Stimulated activated CD8-positive, alpha-beta memory T cell treated with anti-CD3 and anti-CD28 coated beads, Interleukin-4, amount 100 ng/mL, for 1 hour (primary cell): Measurements from ENCODE around the gene PCID2.

ENCODE experiments used
- DNase-seq, 2 donors: peaks; one replicate each; pipeline ENCODE4 v3.0.0-alpha.2; 2020; ENCODE audit warnings: low read depth in 2 of 2, low spot score in 1 of 2

PCID2 gene

DNA sequence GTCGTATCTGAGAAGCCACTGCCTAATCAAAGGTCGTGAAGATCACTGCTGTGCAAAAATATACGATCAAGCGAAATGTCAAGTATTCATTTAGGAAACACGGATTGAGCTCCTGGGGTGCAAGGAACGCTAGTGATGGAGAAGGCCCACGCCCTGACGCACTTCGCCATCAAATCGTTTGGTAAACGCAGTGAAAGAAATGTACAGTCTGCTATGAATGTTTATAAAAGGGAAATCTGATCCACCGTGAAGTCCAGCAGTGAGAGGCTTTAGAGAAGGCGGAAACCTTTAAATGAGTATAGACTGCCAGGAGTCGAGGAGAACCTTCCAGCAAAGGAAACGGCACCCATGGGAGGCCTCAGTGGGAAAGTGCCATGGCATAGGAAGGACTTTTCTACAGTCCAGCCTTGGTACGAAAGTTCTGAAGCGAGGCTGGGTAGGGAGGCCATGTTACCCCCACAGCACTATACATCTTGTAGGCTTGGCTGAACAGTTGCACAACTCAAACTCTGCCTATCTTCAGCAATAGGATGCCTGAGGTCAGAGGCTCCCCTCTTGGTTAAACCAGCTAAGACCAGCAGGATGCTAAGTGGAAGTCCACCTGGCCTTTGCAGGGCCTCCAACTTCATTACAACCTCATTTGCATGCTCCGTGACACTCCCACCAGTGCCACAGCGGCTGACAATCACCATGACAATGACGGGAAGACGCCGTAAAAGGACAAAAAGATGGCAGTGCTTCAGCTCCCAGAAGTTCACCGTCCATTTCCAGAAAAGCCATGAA is 20.4 kb downstream of the PCID2 start:
- no peak for DNase-seq

- DNase-seq, result no peak
Observed at GRCh38 chr13:113187263-113187669, 21.2 kb downstream of the PCID2 start.

GRCh38 chr13:113186061-113186900 is 22.2 kb downstream of the PCID2 start:
- no peak for DNase-seq

GRCh38 chr13:113184568-113185440 is 23.7 kb downstream of the PCID2 start:
- DNase-seq, result no peak

- no peak for DNase-seq
Observed at GRCh38 chr13:113183450-113184129, 24.9 kb downstream of the PCID2 start.

- no peak for DNase-seq
Observed at GRCh38 chr13:113182046-113182445, 26.4 kb downstream of the PCID2 start.

GRCh38 chr13:113179374-113180230 is 28.9 kb downstream of the PCID2 start:
- DNase-seq, result no peak

DNA sequence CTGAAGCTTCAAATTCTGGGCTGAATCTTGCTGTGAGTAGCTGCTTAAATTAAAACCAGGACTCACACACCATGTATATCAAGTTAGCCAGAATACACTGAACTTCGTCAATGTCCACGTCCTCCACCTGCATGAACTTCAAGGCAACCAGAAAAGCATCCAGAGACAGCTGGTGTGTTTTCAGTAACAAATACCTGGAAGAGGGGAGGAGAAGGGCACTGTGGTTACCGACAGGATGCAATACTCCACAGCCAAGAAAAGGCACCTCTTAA is 29.6 kb downstream of the PCID2 start:
- no peak for DNase-seq

DNA sequence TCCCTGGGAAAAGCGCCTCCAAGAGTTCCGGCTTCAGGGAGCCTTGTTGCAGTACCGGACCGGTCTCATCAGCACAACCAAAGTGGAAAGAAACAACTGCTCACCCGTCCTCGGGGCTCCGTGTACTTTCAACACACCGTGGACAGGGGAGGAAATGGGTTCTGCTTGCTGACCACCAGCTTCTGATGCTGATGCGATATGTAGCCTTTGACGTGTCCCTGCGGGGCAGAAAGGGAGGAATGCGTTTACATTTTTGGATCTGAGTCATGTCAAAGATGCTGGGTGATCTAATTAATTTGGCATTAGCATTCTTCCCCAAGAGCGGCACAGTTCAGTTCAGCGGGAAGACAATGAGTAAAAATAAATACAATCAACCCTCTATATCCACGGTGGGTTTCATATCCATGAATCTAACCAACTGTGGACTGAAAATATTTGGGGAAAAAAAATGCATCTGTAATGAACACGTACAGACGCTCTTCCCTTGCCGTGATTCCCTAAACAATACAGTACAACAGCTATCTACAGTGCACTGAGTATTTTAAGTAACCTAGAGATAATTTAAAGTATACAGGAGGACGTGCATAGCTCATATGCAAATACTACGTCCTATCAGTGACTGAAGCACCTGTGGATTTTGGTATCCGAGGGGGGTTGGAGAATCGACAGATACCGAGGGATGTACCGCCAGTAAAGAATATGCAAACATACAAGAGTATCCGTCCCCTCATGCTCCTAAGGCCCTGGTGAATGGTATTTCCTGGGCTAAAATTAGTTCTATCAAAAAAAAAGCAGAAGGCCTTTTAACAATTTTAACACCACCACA is 30.2 kb downstream of the PCID2 start:
- no peak for DNase-seq

DNA sequence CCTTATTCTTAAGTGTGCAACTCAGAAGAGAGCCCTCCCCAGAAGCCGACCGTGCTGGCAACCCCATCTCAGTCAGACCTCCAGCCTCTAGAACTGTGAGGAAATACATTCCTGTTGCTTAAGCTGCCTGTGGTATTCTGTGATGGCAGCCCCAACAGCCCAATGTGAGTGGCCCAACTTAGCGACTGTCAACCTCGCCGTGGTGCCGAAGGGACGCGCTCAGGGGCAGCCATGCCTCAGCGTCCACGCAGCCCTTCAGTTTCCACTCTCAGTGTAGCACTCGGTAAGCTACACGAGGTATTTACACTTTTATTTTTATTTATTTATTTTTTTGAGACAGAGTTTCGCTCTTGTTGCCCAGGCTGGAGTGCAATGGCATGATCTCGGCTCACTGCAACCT is 31.6 kb downstream of the PCID2 start:
- DNase-seq, result no peak

DNA sequence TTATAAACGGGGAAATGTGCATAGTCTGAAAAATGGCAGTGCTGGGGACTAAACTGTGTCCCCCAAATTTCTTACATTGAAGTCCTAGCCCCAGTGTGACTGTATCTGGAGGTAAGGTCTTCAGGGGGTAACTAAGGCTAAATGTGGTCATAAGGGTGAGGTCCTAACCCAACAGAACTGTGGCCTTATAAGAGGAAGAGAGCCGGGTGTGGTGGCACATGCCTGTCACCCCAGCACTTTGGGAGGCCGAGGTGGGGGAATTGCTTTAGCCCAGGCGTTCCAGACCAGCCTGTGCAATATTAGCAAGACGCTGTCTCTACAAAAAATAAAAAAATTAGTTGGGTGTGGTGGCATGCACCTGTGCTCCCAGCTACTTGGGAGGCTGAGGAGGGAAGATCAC is 32.2 kb downstream of the PCID2 start:
- DNase-seq, result peak in 1 of 2 donors; percentile 42

GRCh38 chr13:113172419-113172926 is 36.0 kb downstream of the PCID2 start:
- no peak for DNase-seq

DNA sequence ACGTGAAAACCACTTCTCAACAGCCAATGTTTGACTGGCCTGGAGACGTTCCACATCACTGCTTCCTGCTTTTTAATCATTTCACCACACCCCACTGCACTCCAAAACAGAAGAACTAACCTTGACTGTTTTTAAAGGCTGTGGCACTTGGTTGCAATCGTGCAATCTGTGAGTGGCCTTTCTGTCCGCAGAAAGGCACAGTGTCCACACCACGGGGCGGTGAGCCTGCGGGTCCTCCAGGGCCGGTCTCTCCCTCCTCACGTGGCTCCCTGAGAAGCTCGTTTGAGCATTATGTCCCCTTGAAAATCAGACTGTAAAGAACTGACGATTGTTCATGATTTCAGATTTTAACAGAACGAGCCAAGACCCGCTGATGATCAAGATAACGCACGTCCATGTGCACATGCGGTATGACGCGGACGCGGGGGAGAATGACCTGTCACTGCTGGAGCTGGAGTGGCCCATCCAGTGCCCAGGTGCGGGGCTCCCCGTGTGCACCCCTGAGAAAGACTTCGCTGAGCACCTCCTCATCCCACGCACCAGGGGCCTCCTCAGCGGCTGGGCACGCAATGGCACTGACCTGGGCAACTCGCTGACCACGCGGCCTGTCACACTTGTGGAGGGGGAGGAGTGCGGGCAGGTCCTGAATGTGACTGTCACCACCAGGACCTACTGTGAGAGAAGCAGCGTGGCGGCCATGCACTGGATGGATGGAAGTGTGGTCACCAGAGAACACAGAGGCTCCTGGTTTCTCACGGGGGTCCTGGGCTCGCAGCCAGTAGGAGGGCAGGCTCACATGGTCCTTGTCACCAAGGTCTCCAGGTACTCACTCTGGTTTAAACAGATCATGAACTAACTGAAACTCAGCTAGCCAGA is 37.0 kb downstream of the PCID2 start:
- DNase-seq, result no peak

DNA sequence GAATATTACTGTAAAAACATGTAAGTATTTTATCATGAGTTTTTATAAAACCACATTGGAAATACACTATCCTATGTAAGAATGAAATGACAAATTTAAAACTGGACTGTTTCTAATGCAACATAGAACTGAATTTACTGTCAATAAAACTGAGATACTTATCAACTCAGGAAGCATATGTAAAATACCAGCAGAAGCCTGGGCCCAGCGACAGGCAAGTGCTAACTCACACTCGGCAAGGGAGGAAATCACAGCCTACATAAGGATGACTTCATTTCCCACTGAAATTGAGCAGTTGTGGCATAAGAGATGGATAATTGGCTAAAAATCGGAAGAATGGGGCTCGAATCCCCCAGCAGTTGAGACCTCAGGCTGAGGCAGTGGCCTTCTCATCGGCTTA is 38.0 kb downstream of the PCID2 start:
- no peak for DNase-seq

DNA sequence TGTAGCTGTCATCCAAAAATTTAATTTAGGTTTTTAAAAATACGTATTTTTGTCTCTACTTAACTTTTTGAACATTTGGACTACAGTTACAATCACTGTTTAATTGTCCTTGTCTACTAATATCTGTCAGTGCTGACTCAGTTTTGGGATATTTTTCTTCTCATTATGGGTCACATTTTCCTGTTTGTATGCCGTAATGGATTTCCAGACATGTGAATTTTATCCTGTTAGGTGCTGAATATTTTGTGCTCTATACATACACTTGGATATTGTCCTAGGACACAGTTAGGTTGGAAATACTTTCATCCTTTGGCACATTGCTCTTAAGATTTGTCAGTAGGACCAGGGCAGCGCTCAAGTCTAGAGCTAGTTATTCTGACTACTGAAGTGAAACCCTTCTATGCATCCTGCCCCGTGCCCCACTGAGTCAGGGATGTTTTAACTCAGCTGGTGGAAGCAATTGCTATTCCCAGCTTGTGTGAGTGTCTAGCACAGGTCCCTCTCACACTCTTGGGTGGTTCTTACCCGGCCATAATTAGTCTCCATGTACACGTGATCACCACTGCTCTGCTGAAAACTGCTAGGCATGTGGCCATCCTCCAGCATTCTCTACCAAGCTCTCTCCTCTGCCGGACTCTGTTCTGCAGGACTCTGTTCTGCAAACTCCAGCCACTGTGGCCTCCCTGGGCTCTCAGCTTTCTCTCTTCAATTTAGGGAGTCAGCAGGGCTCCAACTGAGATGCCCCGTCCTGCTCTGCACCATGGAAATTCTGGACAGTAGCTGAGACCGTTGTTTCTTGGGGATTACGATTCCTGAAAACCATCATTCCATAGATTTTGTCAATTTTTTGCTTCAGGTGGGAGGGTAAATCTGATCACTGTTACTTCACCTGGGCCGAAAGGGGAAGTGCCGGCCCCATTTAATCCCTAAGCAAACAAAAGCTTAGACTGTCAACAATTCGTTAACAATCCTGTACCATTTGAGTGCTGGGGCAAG is 38.9 kb downstream of the PCID2 start:
- DNase-seq, result no peak

GRCh38 chr13:113168211-113168610 is 40.3 kb downstream of the PCID2 start:
- no peak for DNase-seq

GRCh38 chr13:113167575-113167974 is 40.9 kb downstream of the PCID2 start:
- no peak for DNase-seq
